Measurements from ENCODE around the gene SLC17A5. TPM values are rescaled to one million over a fixed set of nuclear protein-coding genes. Genes with fewer than 3 reads are reported as not detected.
"Not testable (repeated sequence)": the region's sequence is repeated elsewhere in the genome, so short reads cannot be mapped to it uniquely, and the experiment has no call there.

SLC17A5 gene
- total RNA-seq, 2 donors from 2014 or later: 17.9 to 32.3 TPM

DNA sequence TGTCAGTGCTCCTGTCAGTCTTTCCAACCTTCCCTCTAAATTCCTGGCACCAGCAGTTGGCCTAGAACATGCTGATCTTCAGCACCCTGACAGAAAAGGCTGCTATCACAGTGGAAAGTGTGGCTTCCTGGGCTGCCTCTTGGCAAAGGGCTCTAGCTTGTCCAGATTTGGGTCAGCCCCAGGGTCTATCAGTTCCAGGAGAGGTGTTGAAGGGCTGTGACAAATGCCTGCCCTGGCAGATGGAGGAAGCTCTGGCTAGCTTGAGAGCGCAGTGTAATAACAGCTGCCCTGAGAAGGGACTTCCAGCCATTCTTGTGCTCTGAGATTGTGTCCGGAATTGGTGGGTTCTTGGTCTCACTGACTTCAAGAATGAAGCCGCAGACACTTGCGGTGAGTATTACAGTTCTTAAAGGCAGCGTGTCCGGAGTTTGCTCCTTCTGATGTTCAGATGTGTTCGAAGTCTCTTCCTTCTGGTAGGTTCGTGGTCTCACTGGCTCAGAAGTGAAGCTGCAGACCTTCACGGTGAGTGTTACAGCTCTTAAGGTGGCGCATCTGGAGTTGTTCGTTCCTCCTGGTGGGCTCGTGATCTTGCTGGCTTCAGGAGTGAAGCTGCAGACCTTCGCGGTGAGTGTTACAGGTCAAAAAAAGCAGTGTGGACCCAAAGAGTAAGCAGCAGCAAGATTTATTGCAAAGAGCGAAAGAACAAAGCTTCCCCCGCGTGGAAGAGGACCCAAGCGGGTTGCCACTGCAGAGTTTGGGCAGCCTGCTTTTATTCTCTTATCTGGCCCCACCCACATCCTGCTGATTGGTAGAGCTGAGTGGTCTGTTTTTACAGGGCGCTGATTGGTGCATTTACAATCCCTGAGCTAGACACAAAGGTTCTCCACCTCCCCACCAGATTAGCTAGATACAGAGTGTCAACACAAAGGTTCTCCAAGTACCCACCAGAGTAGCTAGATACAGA is 82.3 kb downstream of the SLC17A5 start:
- DNase-seq (ENCODE audit: low spot score); H3K27me3 ChIP-seq (replicated peaks; ENCODE audit: insufficient read depth); H3K27ac ChIP-seq; H3K9me3 ChIP-seq; H3K36me3 ChIP-seq; H3K4me3 ChIP-seq; H3K4me1 ChIP-seq (replicated peaks); intact Hi-C loops (cut with DNase I): not testable (repeated sequence)
- 87% methylated on average over 19 of the region's 19 CpGs for WGBS

DNA sequence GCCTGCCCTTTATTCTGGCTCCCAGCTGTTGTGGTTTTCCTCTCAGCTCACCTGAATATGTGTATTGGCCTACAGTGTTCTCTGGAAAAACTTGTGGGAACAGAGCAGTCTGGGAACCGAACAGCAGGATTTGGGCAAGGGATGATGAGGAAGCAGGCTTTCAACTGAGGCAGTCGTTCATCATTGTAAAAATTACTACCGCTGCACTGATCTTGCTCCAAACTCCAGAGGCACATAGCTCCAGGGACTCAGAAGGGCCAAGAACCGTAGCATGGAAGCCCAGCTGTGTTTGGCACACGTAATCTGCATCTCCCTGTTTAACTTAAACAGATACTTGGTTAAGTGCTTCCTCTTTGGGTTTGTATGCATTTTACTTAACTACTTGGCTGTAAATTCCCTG is 84.7 kb downstream of the SLC17A5 start:
- TF ChIP-seq POLR2A (IDR thresholded peaks at IDR 0.05) (no peak), POLR2AphosphoS5 (IDR thresholded peaks at IDR 0.05) (no peak)
- TF ChIP-seq, protein P1, sequence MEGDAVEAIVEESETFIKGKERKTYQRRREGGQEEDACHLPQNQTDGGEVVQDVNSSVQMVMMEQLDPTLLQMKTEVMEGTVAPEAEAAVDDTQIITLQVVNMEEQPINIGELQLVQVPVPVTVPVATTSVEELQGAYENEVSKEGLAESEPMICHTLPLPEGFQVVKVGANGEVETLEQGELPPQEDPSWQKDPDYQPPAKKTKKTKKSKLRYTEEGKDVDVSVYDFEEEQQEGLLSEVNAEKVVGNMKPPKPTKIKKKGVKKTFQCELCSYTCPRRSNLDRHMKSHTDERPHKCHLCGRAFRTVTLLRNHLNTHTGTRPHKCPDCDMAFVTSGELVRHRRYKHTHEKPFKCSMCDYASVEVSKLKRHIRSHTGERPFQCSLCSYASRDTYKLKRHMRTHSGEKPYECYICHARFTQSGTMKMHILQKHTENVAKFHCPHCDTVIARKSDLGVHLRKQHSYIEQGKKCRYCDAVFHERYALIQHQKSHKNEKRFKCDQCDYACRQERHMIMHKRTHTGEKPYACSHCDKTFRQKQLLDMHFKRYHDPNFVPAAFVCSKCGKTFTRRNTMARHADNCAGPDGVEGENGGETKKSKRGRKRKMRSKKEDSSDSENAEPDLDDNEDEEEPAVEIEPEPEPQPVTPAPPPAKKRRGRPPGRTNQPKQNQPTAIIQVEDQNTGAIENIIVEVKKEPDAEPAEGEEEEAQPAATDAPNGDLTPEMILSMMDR (IDR thresholded peaks at IDR 0.05): no peak
- Histone ChIP-seq H3K4me1 (replicated peaks) (no peaks in the 10 kb centered on the region), H3K36me3 (no peaks in the 10 kb centered on the region), H3K27me3 (replicated peaks; ENCODE audit: insufficient read depth) (no peaks in the 10 kb centered on the region), H3K4me3 (no peak overlapping the region), H3K27ac (no peak overlapping the region), H3K9me3 (no peaks in the 10 kb centered on the region)
- intact Hi-C loops (cut with DNase I): no loop called here
- WGBS: 79% methylated on average over 5 of the region's 5 CpGs
- no peak for DNase-seq (ENCODE audit: low spot score)

DNA sequence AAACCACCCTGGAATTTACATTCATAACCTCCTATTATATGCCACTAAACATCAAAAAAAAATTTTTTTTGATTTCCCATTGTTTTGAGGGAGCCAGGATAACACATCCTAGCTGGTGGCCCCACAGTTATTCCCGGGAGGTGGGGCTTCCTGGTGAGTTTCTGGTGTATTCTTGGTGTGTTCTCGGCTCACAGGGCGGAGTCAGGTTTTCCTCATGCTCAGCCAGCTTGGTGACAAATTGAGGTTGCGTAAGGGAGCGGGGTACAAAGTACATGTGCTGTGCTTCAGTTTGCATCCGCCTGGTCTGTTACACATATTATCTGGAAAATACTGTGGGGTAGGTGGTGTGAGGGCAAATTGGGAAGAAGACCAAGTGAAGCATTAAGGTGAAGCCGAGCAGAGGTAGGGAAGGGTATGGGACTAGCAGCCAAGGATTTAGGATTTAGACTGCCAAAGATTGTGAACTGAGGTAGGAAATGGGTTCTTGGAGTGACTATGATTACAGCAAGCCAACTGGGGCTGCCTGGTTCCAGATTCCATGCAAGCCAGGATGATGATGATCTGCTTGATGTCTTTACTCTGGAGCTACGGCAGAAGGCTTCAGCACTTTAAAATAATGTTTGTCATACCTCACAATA is 86.7 kb downstream of the SLC17A5 start:
- TF ChIP-seq POLR2A (IDR thresholded peaks at IDR 0.05): no peak
- no peak for TF ChIP-seq POLR2AphosphoS5 (IDR thresholded peaks at IDR 0.05)
- TF ChIP-seq, protein P1 (IDR thresholded peaks at IDR 0.05): no peak
- Histone ChIP-seq H3K4me3 (no peak overlapping the region), H3K27ac (no peak overlapping the region), H3K9me3 (no peaks in the 10 kb centered on the region), H3K4me1 (replicated peaks) (no peaks in the 10 kb centered on the region), H3K36me3 (no peaks in the 10 kb centered on the region), H3K27me3 (replicated peaks; ENCODE audit: insufficient read depth) (no peaks in the 10 kb centered on the region)
- no peak for DNase-seq (ENCODE audit: low spot score)
- intact Hi-C loops (cut with DNase I): no loop called here
- 73% methylated on average over 8 of the region's 8 CpGs for WGBS

DNA sequence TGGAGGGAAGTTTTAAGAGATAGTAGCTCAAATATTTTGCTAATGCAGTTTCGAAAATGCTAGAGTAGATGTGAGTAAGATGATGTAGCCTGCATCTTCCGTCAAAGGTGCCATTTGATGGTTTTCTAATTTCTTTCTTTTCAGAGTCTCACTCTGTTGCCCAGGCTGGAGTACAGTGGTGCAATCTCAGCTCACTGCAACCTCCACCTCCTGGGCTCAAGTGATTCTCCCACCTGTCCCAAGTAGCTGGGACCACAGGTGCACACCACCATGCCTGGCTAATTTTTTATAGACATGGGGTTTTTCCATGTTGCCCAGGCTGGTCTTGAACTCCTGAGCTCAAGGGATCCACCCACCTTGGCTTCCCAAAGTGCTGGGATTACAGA is 87.3 kb downstream of the SLC17A5 start:
- H3K9me3 ChIP-seq; H3K4me3 ChIP-seq; H3K4me1 ChIP-seq (replicated peaks); DNase-seq (ENCODE audit: low spot score); H3K36me3 ChIP-seq; H3K27me3 ChIP-seq (replicated peaks; ENCODE audit: insufficient read depth); H3K27ac ChIP-seq; intact Hi-C loops (cut with DNase I): not testable (repeated sequence)
- WGBS: 91% methylated on average over 2 of the region's 2 CpGs

DNA sequence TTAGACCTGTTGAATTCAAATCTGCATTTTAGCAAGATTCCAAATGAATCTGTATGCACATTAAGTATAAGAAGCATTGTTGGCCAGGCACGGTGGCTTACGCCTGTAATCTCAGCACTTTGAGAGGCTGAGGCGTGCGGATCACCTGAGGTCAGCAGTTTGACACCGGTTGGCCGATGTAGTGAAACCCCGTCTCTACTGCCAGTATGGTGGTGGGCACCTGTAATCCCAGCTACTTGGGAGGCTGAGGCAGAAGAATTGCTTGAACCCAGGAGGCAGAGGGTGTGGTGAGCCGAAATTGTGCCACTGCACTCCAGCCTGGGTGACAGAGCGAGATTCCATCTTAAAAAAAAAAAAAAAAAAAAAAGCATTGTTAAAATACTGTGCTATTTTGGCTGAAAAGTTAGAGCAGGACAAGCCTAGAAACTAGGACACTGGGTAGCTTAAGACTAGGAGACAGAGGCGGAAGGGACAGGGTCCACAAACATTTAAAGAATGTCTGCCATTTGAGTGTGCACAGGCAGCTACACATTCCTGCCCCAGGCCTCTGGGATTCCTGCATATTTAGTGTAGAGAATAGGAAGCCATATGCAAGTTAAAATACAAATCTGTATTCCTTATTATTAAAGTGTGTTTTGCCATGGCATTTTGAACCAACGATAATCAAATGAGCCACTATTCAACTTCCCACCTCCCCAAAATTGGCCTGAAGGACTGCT is 87.9 kb downstream of the SLC17A5 start:
- Histone ChIP-seq H3K27ac (no peak overlapping the region), H3K4me1 (replicated peaks) (no peaks in the 10 kb centered on the region), H3K9me3 (no peaks in the 10 kb centered on the region), H3K27me3 (replicated peaks; ENCODE audit: insufficient read depth) (no peaks in the 10 kb centered on the region), H3K4me3 (no peak overlapping the region), H3K36me3 (no peaks in the 10 kb centered on the region)
- WGBS: 93% methylated on average over 11 of the region's 11 CpGs
- intact Hi-C loops (cut with DNase I): no loop called here
- DNase-seq (ENCODE audit: low spot score): no peak
- TF ChIP-seq POLR2A (IDR thresholded peaks at IDR 0.05): no peak
- TF ChIP-seq POLR2AphosphoS5 (IDR thresholded peaks at IDR 0.05): no peak
- TF ChIP-seq, protein P1 (IDR thresholded peaks at IDR 0.05): no peak
